ENCODE results near the gene UHMK1.

Gene UHMK1

DNA sequence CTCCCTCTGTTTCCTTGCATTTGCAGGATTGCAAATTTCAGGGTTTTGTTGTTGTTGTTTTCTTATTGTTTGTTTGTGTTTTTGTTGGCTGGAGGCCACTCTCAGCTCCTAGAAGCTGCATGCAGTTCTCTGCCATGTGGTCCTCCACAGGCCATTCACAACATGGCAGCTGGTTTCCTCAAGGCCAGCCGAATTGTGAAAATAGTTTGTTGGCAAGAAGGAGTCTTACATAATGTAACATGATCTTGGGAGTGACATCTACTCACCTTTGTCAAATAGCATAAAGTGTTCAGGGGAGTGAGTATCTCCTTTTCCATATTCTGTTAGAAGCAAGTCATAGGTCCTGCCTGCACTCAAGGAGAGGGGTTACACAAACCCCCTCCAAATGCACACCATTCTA lies 53.3 kb downstream of the UHMK1 start:
- no peaks in the 10 kb centered on the region for H3K9me3 ChIP-seq (ENCODE audit: control insufficient read depth, low read length)
- no peak overlapping the region for H3K4me3 ChIP-seq (ENCODE audit: extremely low read depth, insufficient read depth, low read length, poor library complexity, severe bottlenecking)
- no peak overlapping the region for H3K27ac ChIP-seq (ENCODE audit: low read depth, low read length, severe bottlenecking)
- WGBS, 2 experiments (ENCODE audit: insufficient coverage in 2 of 2) = 100% methylated on average over 1 of the region's 1 CpG; no CpG with 5 or more reads in 1 of the 2 experiments
- H3K4me1 ChIP-seq (ENCODE audit: control insufficient read depth, insufficient read depth, low read length, poor library complexity, severe bottlenecking) = no peaks in the 10 kb centered on the region
- no peaks in the 10 kb centered on the region for H3K36me3 ChIP-seq (ENCODE audit: control insufficient read depth, insufficient read depth, low read length)

DNA sequence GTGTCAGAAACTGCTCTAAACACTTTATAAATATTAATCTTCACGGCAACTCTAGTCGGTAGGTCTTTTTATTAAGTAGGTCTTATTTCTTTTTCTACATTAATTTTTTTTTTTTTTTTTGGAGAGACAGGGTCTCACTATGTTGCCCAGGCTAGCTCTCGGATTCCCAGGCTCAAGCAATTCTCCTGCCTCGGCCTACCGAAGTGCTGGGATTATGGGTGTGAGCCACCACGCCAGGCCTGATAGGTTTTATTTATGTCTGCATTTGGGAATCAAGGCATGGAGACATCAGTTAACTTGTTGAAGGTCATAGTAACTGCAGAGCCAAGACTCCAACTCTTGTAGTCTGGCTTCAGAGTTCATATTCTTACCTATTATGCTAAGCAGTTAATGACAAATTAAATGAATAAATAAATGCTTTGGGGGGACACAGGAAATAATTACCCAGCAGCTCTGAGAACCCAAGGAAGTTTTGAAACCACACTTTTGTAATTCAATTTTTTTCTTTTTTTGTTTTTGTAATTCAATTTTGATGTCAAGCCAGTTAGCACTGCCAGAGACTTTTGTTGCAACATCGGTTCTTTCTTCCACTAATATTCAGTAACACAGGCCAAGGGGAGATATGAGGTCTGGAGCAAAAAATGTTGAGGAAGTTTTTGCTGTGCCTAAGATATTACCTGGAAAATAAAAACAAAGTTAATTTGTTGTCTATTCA lies 54.5 kb downstream of the UHMK1 start:
- no peaks in the 10 kb centered on the region for H3K36me3 ChIP-seq (ENCODE audit: control insufficient read depth, insufficient read depth, low read length)
- no peaks in the 10 kb centered on the region for H3K4me1 ChIP-seq (ENCODE audit: control insufficient read depth, insufficient read depth, low read length, poor library complexity, severe bottlenecking)
- H3K4me3 ChIP-seq (ENCODE audit: extremely low read depth, insufficient read depth, low read length, poor library complexity, severe bottlenecking) = no peak overlapping the region
- H3K9me3 ChIP-seq (ENCODE audit: control insufficient read depth, low read length) = no peaks in the 10 kb centered on the region
- WGBS, 2 experiments (ENCODE audit: insufficient coverage in 2 of 2) = 83 to 100% methylated on average over 3 to 4 of the region's 7 CpGs
- H3K27ac ChIP-seq (ENCODE audit: low read depth, low read length, severe bottlenecking) = no peak overlapping the region

DNA sequence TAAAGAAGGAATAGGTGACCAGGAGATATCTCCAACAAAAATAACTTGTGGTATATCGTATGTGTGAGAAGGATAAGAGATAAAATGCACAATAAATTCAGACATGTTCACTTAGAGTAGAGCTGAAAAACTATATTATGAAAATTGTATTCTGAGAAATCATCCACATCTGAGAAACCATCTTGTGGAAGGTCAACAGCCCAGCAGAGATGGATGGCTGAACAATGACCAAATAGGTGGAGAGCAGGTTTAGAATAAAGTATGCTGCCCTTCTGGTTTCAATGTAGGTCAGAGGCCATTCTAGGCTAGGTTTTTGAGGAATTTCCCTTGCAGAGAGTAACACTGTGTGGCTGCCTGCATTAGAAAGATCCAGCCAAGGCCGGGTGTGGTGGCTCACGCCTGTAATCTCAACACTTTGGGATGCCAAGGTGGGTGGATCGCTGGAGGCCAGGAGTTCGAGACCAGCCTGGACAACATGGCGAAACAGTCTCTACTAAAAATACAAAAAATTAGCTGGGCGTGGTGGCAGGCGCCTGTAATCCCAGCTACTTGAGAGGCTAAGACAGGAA lies 55.1 kb downstream of the UHMK1 start:
- Histone ChIP-seq H3K27ac (ENCODE audit: low read depth, low read length, severe bottlenecking) (no peak overlapping the region), H3K9me3 (ENCODE audit: control insufficient read depth, low read length) (no peaks in the 10 kb centered on the region), H3K4me3 (ENCODE audit: extremely low read depth, insufficient read depth, low read length, poor library complexity, severe bottlenecking) (no peak overlapping the region), H3K36me3 (ENCODE audit: control insufficient read depth, insufficient read depth, low read length) (no peaks in the 10 kb centered on the region), H3K4me1 (ENCODE audit: control insufficient read depth, insufficient read depth, low read length, poor library complexity, severe bottlenecking) (no peaks in the 10 kb centered on the region)
- 92 to 93% methylated on average over 5 to 7 of the region's 8 CpGs for WGBS, 2 experiments (ENCODE audit: insufficient coverage in 2 of 2)

DNA sequence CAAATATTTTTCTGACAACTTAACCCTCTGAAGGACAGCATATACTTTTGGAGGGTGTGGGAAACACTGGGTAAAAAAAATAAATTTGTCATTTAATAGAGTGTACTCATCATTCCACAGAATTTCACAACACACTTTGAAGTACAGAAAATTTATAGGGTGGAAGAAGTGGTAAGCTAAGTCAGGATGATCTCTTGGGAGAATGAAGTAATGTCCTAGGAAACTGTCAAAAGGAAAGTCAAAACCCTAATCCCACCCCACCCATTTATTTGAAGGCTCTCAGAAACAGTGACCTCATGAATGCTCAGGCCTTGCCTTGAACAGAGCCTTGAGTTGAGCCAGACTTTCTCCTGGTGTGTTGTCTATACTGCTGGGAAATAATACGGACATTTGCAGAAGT lies 56.6 kb downstream of the UHMK1 start:
- 88 to 100% methylated on average over 1 of the region's 1 CpG for WGBS, 2 experiments (ENCODE audit: insufficient coverage in 2 of 2)
- H3K9me3 ChIP-seq (ENCODE audit: control insufficient read depth, low read length) = no peaks in the 10 kb centered on the region

DNA sequence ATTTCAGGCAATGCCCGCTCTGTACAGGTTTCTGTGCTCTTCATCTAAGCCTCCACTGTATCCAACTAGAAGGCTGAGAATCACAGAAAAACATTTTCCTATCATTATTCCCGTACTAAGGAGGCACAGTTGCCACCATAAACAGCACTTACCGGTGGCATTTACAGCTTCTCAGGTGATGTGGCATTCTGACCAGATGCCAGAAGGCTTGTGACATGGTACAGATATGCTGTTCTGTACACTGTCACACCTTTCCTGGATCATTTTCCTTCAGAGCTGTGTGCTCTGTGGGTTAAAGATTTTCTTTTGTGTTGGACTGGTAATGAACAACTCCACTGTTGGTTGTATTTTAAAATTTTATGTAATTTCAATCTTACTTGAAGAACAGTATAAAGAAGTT lies 59.9 kb downstream of the UHMK1 start:
- Histone ChIP-seq H3K27ac (ENCODE audit: low read depth, low read length, severe bottlenecking) (no peak overlapping the region), H3K9me3 (ENCODE audit: control insufficient read depth, low read length) (no peaks in the 10 kb centered on the region), H3K36me3 (ENCODE audit: control insufficient read depth, insufficient read depth, low read length) (no peaks in the 10 kb centered on the region), H3K4me1 (ENCODE audit: control insufficient read depth, insufficient read depth, low read length, poor library complexity, severe bottlenecking) (no peaks in the 10 kb centered on the region), H3K4me3 (ENCODE audit: extremely low read depth, insufficient read depth, low read length, poor library complexity, severe bottlenecking) (no peak overlapping the region)
- 87 to 93% methylated on average over 3 of the region's 3 CpGs for whole genome bisulfite sequencing, 2 experiments (ENCODE audit: insufficient coverage in 2 of 2)

More for the DNA sequence above, 56.6 kb downstream of the UHMK1 start:
- Histone ChIP-seq H3K4me3 (ENCODE audit: extremely low read depth, insufficient read depth, low read length, poor library complexity, severe bottlenecking) (no peak overlapping the region), H3K27ac (ENCODE audit: low read depth, low read length, severe bottlenecking) (no peak overlapping the region), H3K36me3 (ENCODE audit: control insufficient read depth, insufficient read depth, low read length) (no peaks in the 10 kb centered on the region), H3K4me1 (ENCODE audit: control insufficient read depth, insufficient read depth, low read length, poor library complexity, severe bottlenecking) (no peaks in the 10 kb centered on the region)

DNA sequence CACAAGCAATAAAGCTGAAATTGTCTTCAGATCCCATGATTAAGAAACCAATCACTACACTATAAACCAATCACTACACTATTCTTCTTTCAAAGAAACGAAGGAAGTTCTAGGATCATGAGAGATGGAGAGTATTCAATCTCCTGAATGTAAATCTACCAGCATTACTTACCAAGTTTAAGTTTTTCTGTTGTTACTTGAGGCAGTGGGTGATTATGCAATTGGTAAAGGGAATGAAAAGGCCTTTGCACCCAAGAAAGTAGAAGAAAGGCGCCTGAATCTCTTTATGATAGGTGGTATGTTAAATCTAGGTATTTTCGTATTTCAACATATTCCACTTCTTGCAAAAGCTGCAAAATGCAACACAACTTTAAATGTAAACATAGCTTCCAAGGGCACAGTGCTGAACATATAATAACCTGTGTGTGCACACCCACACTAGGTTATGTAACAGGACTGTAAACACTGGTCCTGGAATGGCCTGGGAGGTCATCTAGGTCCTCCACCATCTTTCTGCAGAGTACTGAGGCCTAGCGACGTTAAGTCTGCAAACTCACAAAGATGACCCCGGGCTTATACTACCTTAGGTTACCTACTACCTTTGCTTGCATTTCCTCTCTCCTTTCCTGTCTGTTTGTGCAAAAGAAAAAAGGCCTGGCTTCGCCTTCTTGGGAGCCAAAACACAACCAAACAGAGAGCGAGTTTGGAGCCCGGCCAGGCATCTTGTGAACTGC lies 62.9 kb downstream of the UHMK1 start:
- Histone ChIP-seq H3K36me3 (ENCODE audit: control insufficient read depth, insufficient read depth, low read length) (no peaks in the 10 kb centered on the region), H3K4me3 (ENCODE audit: extremely low read depth, insufficient read depth, low read length, poor library complexity, severe bottlenecking) (peak overlapping the region; percentile 79), H3K4me1 (ENCODE audit: control insufficient read depth, insufficient read depth, low read length, poor library complexity, severe bottlenecking) (no peaks in the 10 kb centered on the region), H3K27ac (ENCODE audit: low read depth, low read length, severe bottlenecking) (peak overlapping the region; percentile 82), H3K9me3 (ENCODE audit: control insufficient read depth, low read length) (no peaks in the 10 kb centered on the region)
- 41 to 47% methylated on average over 5 of the region's 9 CpGs for WGBS, 2 experiments (ENCODE audit: insufficient coverage in 2 of 2)

DNA sequence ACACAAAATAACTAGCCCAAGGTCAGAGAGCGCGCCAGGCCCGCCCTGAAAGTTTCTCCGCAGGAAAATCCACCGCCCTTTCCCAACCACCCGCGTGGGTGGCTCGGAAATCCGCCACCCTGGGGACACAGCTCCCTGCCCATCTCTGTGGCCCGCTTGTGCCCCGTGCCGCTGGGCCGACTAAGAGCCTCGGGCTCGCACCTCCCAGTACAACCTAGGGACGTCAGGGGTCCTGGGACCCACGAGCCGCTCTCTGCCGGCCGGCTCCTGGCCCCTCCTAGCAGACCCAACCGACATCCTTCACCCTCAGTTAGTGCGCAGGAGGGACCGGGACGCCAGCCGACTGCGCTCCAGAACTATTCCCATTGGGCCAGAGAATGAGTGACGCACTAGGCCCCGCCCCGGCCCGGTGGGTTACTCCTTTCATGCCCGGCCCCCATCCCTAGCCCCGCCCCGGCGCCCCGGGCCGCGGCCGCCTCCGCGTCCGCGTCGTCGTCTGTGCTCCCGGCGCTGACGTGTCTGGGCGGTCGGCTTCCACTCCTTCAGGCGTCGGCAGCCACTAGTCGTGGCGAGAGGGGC lies 63.5 kb downstream of the UHMK1 start:
- H3K36me3 ChIP-seq (ENCODE audit: control insufficient read depth, insufficient read depth, low read length) = peaks cover 3% of the 10 kb centered on the region
- H3K27ac ChIP-seq (ENCODE audit: low read depth, low read length, severe bottlenecking) = peak overlapping the region; percentile 82
- no peaks in the 10 kb centered on the region for H3K9me3 ChIP-seq (ENCODE audit: control insufficient read depth, low read length)
- peak overlapping the region; percentile 79 for H3K4me3 ChIP-seq (ENCODE audit: extremely low read depth, insufficient read depth, low read length, poor library complexity, severe bottlenecking)
- H3K4me1 ChIP-seq (ENCODE audit: control insufficient read depth, insufficient read depth, low read length, poor library complexity, severe bottlenecking) = no peaks in the 10 kb centered on the region
- 1 to 2% methylated on average over 38 to 48 of the region's 53 CpGs for WGBS, 2 experiments (ENCODE audit: insufficient coverage in 2 of 2)

DNA sequence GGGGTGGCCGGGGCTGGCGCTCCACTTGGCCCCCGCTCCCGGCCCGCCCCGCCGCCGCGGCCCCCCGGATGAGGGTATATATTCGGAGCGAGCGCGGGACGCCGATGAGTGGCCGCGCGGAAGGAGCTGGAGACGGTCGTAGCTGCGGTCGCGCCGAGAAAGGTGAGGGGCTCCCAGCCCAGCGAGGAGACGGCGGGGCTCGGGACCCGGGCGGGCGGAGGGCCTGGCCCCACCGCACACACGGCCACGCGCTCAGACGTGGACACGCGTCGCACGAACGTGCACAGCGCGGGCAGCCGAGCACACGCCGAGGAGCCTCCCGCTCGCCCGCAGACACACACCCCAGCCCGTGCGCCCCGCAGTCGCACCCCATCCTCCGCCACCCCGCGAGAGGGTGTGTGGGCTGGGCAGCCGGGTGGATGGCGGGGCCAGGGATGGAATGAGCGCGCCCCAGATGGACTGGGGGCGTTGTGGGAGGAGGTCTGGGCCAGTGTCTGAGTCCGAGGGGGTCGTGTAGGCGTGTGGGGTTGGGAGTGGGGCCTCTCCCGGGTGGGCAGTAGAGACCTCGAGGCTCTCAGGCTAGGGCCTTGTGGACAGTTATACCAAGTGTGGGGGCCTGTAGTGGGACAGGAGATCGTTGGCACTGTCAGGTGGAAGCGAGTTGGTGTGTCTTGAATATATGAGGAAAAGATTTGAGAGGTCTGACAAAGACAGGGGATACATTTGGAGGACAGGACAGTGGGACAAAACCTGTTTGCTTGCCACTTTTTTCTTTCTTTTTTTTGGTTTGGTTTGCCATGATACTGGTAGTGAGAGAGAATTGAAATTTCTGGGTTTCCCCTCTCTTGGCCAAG lies 64.2 kb downstream of the UHMK1 start, which contains the start of gene UAP1:
Gene UAP1 (plus strand): TSS at position 107 of the 854 bp plus-strand sequence. CDS start 4,347 bp downstream, outside the sequence.
- Histone ChIP-seq H3K36me3 (ENCODE audit: control insufficient read depth, insufficient read depth, low read length) (peaks cover 9% of the 10 kb centered on the region), H3K9me3 (ENCODE audit: control insufficient read depth, low read length) (no peaks in the 10 kb centered on the region), H3K27ac (ENCODE audit: low read depth, low read length, severe bottlenecking) (peak within 1 kb of the TSS; percentile 82), H3K4me1 (ENCODE audit: control insufficient read depth, insufficient read depth, low read length, poor library complexity, severe bottlenecking) (no peaks in the 10 kb centered on the region), H3K4me3 (ENCODE audit: extremely low read depth, insufficient read depth, low read length, poor library complexity, severe bottlenecking) (peak within 1 kb of the TSS; percentile 79)
- 1 to 3% methylated on average over 32 to 45 of the region's 69 CpGs for WGBS, 2 experiments (ENCODE audit: insufficient coverage in 2 of 2)

DNA sequence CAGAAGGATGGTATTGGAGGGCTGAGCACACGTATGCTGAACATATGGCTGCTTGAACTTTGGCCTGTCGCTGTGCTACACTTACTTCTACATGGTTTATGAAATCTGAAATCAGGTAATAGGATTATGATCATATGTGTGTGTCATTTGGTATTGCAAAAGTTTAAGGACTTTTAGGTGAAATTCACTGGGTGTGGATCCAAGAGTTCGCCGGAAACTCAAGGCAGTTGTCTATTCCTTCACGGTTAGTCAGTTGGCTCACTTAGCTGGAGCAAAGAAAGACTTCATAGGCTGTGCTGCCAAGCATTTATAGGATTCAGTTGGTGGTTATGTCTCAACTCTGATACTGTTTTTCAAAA lies 64.8 kb downstream of the UHMK1 start:
- peaks cover 14% of the 10 kb centered on the region for H3K36me3 ChIP-seq (ENCODE audit: control insufficient read depth, insufficient read depth, low read length)
- WGBS, 2 experiments (ENCODE audit: insufficient coverage in 2 of 2) = 81 to 88% methylated on average over 4 to 5 of the region's 5 CpGs
- no peak overlapping the region for H3K27ac ChIP-seq (ENCODE audit: low read depth, low read length, severe bottlenecking)
- H3K4me1 ChIP-seq (ENCODE audit: control insufficient read depth, insufficient read depth, low read length, poor library complexity, severe bottlenecking) = no peaks in the 10 kb centered on the region
- peak overlapping the region; percentile 79 for H3K4me3 ChIP-seq (ENCODE audit: extremely low read depth, insufficient read depth, low read length, poor library complexity, severe bottlenecking)
- H3K9me3 ChIP-seq (ENCODE audit: control insufficient read depth, low read length) = no peaks in the 10 kb centered on the region

DNA sequence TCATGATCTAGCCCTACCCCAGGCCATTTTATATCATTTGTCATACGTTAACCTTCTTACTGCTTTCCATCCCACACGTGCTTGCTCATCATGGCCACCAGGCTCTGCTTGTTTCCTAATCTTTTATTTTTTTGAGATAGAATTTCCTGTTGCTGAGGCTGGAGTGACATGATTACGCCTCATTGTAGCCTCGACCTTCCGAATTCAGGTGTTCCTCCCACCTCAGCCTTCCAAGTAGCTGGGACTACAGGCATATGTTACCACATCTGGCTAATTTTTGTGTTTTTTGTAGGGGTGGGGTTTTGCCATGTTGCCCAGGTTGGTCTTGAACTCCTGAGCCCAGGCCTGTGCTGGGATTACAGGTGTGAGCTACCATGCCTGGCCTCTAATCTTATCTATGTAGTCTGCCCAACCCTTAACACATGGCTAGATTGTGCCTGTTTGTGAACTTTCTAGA lies 67.2 kb downstream of the UHMK1 start:
- WGBS, 2 experiments (ENCODE audit: insufficient coverage in 2 of 2) = 100% methylated on average over 1 to 3 of the region's 5 CpGs
- Histone ChIP-seq H3K9me3 (ENCODE audit: control insufficient read depth, low read length) (no peaks in the 10 kb centered on the region), H3K36me3 (ENCODE audit: control insufficient read depth, insufficient read depth, low read length) (peaks cover 32% of the 10 kb centered on the region), H3K27ac (ENCODE audit: low read depth, low read length, severe bottlenecking) (no peak overlapping the region), H3K4me3 (ENCODE audit: extremely low read depth, insufficient read depth, low read length, poor library complexity, severe bottlenecking) (no peak overlapping the region), H3K4me1 (ENCODE audit: control insufficient read depth, insufficient read depth, low read length, poor library complexity, severe bottlenecking) (no peaks in the 10 kb centered on the region)
